Right atrium auricular region (tissue), 2 donors: ENCODE data around the gene CCR3. TPM values are rescaled to one million over a fixed set of nuclear protein-coding genes. Genes with fewer than 3 reads are reported as not detected.

Experiments used
- DNase-seq: peaks from one replicate; pipeline ENCODE4 v3.0.0-alpha.2; 2019; ENCODE audit warnings: low spot score
- H3K27ac ChIP-seq, 2 donors: fragments of 200-600 bp; sonication (generic); 1 replicate in 1 of 2; 2 replicates in 1 of 2; pipeline ENCODE4 v1.5.1; 2016 to 2019
- H3K27me3 ChIP-seq, 2 donors: fragments of 200-600 bp; sonication (generic); one replicate each; pipeline versions ENCODE4 v1.5.1 to v1.6.0; 2017 to 2019
- H3K36me3 ChIP-seq: fragments of 200-600 bp; sonication (generic); one replicate; pipeline ENCODE4 v1.5.1; 2016
- H3K4me1 ChIP-seq, 2 donors: fragments of 200-600 bp; sonication (generic); one replicate each; pipeline versions ENCODE4 v1.5.1 to v1.6.0; 2017 to 2019
- H3K4me3 ChIP-seq, 2 donors: fragments of 200-600 bp; sonication (generic); 1 replicate in 1 of 2; 2 replicates in 1 of 2; pipeline ENCODE4 v1.5.1; 2017 to 2019; ENCODE audit warnings: mild to moderate bottlenecking in 1 of 2, moderate library complexity in 1 of 2
- H3K9me3 ChIP-seq, 2 donors: fragments of 200-600 bp; sonication (generic); one replicate each; pipeline ENCODE4 v1.5.1; 2019
- total RNA-seq, 2 donors: library from RNA; depleted of rRNA; stranded (reverse); fragments of >200 nt; gene quantifications; one replicate each; pipeline ENCODE4 v1.1.0, GENCODE V29; 2016
- TF ChIP-seq, protein P1 (sequence below), 2 donors: fragments of 200-600 bp; sonication (generic); IDR thresholded peaks; one replicate each; pipeline ENCODE4 v1.5.1; 2019; ENCODE audit warnings: antibody characterized with exemption in 2 of 2

Gene CCR3
- total RNA-seq, 2 donors from 2014 or later: not detected

DNA sequence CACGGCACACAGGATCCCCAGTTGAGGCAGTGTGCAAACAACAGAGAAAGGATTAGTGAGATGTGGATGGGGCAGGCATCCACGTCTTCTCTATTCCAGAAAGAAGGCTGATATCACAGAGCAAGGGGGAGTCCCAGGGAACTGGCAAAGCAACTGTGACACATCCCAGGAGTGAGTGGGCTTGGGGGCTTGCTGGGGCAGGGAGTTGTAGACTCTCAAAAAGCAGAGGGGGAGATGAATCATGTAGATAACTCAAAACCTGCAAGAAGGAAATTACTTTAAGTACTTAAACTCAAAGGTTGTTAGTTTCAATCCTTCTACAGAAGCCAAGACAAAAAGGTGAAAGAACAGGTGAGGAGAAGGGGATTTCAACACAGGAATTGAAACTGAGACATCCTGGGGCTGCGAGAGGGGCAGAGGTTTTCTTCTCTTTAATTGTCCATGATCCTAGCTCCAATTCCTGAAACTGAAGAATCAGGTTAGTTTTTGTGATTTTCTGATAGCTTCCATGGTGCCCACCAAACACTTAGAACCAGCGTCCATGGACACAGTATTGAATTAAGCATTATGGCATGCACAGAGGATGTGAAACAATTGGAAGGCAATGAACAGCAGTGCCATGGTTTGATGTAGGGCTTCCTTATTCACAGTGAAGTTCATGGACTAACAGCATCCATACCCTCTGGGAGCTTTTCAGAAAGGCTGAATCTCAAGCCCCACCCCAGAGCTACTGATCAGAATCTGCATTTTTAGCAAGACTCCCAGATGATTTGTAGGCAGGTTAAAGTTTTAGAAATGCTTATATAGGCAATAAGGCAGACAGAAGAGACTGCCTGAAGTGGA lies 52.0 kb downstream of the CCR3 start:
- no peak overlapping the region for H3K4me3 ChIP-seq
- no peak overlapping the region for H3K27ac ChIP-seq
- no peaks in the 10 kb centered on the region for H3K36me3 ChIP-seq
- no peaks in the 10 kb centered on the region for H3K9me3 ChIP-seq
- no peaks in the 10 kb centered on the region for H3K27me3 ChIP-seq
- TF ChIP-seq, protein P1, sequence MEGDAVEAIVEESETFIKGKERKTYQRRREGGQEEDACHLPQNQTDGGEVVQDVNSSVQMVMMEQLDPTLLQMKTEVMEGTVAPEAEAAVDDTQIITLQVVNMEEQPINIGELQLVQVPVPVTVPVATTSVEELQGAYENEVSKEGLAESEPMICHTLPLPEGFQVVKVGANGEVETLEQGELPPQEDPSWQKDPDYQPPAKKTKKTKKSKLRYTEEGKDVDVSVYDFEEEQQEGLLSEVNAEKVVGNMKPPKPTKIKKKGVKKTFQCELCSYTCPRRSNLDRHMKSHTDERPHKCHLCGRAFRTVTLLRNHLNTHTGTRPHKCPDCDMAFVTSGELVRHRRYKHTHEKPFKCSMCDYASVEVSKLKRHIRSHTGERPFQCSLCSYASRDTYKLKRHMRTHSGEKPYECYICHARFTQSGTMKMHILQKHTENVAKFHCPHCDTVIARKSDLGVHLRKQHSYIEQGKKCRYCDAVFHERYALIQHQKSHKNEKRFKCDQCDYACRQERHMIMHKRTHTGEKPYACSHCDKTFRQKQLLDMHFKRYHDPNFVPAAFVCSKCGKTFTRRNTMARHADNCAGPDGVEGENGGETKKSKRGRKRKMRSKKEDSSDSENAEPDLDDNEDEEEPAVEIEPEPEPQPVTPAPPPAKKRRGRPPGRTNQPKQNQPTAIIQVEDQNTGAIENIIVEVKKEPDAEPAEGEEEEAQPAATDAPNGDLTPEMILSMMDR (IDR thresholded peaks at IDR 0.05): no peak
- no peak for DNase-seq
- H3K4me1 ChIP-seq: no peaks in the 10 kb centered on the region

DNA sequence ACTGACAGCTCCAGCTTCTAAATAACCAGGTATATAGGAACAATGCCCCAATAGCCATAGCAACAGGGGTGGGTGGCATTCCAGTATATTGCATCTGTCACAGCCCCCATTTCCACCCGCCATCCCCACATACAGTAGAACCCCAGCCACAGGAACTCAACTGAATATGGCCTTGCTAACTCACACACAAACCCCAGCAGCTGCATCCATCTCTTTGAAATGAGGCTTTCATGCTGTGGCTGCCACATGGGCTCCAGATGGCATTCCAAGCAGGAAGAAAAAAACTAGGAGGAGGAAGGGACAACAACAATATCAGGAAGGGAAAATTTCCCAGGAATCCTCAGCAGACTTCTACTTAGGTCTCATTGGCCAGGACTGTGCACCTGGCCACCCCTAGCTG lies 54.6 kb downstream of the CCR3 start:
- H3K4me3 ChIP-seq: no peak overlapping the region
- H3K27me3 ChIP-seq: no peaks in the 10 kb centered on the region
- H3K36me3 ChIP-seq: no peaks in the 10 kb centered on the region
- no peaks in the 10 kb centered on the region for H3K4me1 ChIP-seq
- no peak overlapping the region for H3K27ac ChIP-seq
- DNase-seq: no peak
- H3K9me3 ChIP-seq: no peaks in the 10 kb centered on the region
- TF ChIP-seq, protein P1 (IDR thresholded peaks at IDR 0.05): no peak

DNA sequence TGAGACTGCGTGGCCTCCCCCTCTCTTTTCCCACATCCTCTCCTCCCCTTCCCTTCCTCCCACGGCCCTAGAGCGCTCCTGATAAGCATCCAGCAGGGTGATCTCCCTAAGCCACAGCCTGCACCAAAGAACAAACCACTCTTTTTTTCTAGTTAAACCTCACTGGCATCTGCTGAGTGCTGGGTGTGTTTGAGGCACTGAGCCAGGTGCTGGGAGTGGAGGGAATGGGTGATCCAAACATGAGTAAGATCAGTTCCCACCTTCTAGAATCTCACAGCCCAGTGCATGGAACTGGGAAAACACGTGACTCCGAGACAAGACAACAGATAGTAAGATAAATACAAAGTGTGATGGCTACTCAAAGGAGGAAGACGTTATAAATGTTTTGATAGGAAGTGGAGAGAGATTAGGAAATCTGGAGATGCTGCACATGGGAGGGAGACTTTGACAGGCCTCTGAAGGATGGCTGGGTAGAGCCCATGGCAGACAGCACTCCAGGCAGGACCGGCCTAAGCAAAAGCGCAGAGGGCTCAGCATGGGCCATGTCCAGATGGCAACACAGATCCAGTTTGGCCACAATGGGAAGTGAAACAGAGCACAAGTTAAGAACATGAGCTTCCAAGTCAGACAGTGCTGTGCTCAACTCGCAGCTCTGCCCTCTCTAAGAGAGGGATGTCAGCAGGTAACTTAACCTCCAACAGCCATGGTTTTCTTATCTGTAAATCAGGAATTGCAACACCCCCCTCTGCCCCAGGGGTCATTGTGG lies 55.6 kb downstream of the CCR3 start:
- Histone ChIP-seq H3K4me3 (no peak overlapping the region), H3K27me3 (no peaks in the 10 kb centered on the region), H3K4me1 (no peaks in the 10 kb centered on the region), H3K27ac (no peak overlapping the region), H3K9me3 (no peaks in the 10 kb centered on the region), H3K36me3 (no peaks in the 10 kb centered on the region)
- TF ChIP-seq, protein P1 (IDR thresholded peaks at IDR 0.05): no peak
- no peak for DNase-seq

DNA sequence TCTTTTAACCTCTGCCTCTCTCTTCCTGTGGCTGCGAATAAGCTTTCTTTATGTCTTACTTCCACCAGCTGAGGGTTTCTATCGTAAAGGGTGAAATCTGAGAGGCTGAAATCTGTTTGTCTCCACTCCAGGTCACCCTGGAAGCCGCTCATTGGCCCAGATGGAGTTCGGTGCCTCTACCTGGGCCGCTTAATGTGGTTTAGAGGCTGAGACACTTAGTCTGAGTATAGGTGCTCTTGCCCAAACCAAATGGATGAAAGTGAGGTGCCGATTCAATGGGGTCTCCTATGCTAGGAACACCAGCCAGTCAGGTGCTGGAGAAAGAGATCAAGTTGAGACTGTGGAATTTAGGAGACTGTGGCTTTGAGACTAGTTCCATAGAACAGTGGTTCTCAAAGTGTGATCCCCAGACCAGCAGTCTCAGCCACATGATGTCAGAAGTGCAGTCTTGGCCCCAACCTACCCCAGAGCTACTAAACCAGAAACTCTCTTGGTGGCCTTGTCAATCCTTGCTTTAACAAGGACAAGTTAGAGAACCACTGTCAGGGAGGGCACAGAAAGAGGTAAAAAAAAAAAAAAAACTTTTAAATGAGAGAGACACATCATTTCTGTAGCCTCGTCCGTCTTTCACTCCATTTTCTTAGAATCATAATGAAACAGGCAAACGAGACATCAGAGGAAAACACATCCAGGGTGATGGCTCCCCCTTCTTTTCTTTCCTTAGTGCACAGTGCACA lies 56.8 kb downstream of the CCR3 start:
- H3K27ac ChIP-seq: no peak overlapping the region
- H3K36me3 ChIP-seq: no peaks in the 10 kb centered on the region
- H3K4me3 ChIP-seq: no peak overlapping the region
- no peaks in the 10 kb centered on the region for H3K27me3 ChIP-seq
- no peaks in the 10 kb centered on the region for H3K4me1 ChIP-seq
- TF ChIP-seq, protein P1 (IDR thresholded peaks at IDR 0.05): no peak
- no peak for DNase-seq
- H3K9me3 ChIP-seq: no peaks in the 10 kb centered on the region

DNA sequence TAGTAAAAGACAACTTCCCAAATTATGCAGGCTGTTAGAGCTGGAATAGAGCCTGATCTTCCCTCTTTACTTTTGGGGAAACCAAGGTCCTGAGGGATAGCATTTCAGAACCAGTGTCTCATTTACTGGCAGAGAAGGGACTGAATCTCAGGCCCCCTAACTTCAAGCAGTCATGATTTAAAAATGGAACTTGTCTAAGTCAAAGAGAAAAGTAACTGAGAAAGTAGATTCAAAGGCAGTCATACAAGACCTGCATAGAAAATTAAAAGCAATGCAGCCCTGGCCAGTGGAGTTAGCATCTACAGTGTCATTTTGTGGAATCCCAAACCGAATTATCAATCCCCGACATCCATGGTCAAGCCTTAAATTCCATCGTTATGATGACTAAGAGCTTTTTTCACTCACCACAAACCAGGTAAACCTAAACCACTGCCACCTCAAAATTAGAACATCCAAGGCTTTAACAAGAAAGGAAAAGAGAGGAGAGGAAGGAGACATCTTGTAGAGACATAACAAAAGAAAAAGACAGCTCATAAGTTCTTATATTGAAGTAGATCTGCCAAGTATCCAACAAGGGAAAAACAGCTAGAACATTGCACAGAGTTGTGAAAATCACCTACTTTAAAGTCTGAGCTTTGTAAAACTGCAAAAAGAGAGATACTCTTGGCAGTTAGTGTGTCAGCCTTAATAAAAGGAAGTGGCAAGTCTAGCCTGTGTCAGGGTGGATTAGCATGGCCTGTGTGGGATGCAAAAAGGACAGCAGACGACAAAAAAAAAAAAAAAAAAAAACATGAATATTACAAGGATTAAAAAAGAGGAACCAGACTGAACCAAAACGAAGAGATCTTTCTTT lies 57.6 kb downstream of the CCR3 start:
- H3K27ac ChIP-seq: no peak overlapping the region
- DNase-seq: no peak
- H3K4me3 ChIP-seq: no peak overlapping the region
- no peaks in the 10 kb centered on the region for H3K27me3 ChIP-seq
- H3K36me3 ChIP-seq: no peaks in the 10 kb centered on the region
- H3K4me1 ChIP-seq: no peaks in the 10 kb centered on the region
- TF ChIP-seq, protein P1 (IDR thresholded peaks at IDR 0.05): no peak
- no peaks in the 10 kb centered on the region for H3K9me3 ChIP-seq
